Osteoblast (primary cell): Measurements from ENCODE around the gene C4orf36. TPM values are rescaled to one million over a fixed set of nuclear protein-coding genes. Genes with fewer than 3 reads are reported as not detected.

Experiments used
- DNase-seq: peaks from one replicate; pipeline ENCODE4 v3.0.0; 2011; ENCODE audit warnings: low spot score, mixed read lengths; ENCODE audit not compliant: insufficient read length; ENCODE audit errors: missing footprints
- H2AFZ ChIP-seq: 2 replicates; pipeline ENCODE4 v1.6.0; 2011; ENCODE audit warnings: mild to moderate bottlenecking, low read length
- H3K27ac ChIP-seq: 2 replicates; pipeline ENCODE4 v1.5.1; 2011; ENCODE audit warnings: mild to moderate bottlenecking, low read depth, low read length, moderate library complexity
- H3K27me3 ChIP-seq: 2 replicates; pipeline ENCODE4 v1.6.0; 2012; ENCODE audit warnings: mild to moderate bottlenecking, control low read depth, inconsistent platforms, low read length, moderate library complexity; ENCODE audit not compliant: insufficient read depth
- H3K36me3 ChIP-seq: 2 replicates; pipeline ENCODE4 v1.5.1; 2011; ENCODE audit warnings: mild to moderate bottlenecking, low read length, control low read depth, moderate library complexity; ENCODE audit not compliant: insufficient read depth
- H3K4me1 ChIP-seq: 2 replicates; pipeline ENCODE4 v1.5.1; 2011; ENCODE audit warnings: mild to moderate bottlenecking, low read length, control low read depth, moderate library complexity; ENCODE audit not compliant: insufficient read depth
- H3K4me2 ChIP-seq: 2 replicates; pipeline ENCODE4 v1.6.0; 2011; ENCODE audit warnings: mild to moderate bottlenecking, low read length; ENCODE audit not compliant: insufficient read depth
- H3K4me3 ChIP-seq: fragments of 200-600 bp; sonication (generic); 3 replicates; pipeline ENCODE4 v1.5.1; 2012; ENCODE audit warnings: mild to moderate bottlenecking, low read length, inconsistent platforms; ENCODE audit not compliant: insufficient read depth
- H3K79me2 ChIP-seq: 2 replicates; pipeline ENCODE4 v1.6.0; 2012; ENCODE audit warnings: mild to moderate bottlenecking, low read length, control low read depth, inconsistent platforms; ENCODE audit not compliant: insufficient read depth
- H3K9me3 ChIP-seq: 2 replicates; pipeline ENCODE4 v1.5.1; 2011; ENCODE audit warnings: low read depth, low read length, control low read depth
- H4K20me1 ChIP-seq: 2 replicates; pipeline ENCODE4 v1.6.0; 2012; ENCODE audit warnings: mild to moderate bottlenecking, low read length, control low read depth; ENCODE audit not compliant: insufficient read depth
- total RNA-seq: library from RNA; depleted of rRNA; stranded (reverse); fragments of >200 nt; gene quantifications from 2 replicates; pipeline ENCODE4 v1.2.3, GENCODE V29; 2012
- TF ChIP-seq, protein P1 (sequence below): IDR thresholded peaks from 2 replicates; pipeline ENCODE4 v1.5.1; 2011; ENCODE audit warnings: mild to moderate bottlenecking, low read depth, low read length, moderate library complexity; ENCODE audit errors: extremely low read depth

Gene C4orf36
- total RNA-seq, 1 donor = 0.72 TPM

DNA sequence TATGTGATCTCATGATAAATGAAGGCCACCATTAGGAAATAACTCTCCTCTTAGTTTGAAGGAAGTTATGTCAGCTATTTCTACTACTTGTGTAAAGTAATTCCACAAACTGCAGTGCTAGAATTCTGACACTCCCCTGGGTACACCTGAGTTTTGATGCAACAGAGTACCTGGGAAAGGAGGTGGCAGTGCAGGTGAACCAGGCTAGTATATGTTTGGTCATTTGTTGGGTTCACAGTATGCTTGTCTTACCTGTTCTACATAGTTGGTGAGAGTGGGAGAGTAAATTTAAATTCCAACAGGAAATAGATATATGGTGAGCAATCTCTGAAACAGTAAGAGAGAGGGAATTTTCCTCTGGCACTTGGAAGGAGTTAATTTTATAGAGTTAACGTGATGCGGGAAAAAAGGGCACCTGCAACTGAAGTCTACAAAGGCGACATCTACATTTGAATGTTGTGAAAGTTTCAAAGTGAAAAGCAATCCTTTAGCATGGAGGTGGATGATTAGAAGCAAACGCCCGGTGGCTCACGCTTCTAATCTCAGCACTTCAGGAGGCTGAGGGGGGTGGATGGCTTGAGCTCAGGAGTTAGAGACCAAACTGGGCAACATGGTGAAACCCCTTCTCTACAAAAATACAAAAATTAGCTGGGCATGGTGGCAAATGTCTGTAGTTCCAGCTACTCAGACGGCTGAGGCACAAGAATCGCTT is 34.7 kb downstream of the C4orf36 start:
- no peaks in the 10 kb centered on the region for H3K36me3 ChIP-seq
- no peak overlapping the region for H3K4me3 ChIP-seq
- no peaks in the 10 kb centered on the region for H3K9me3 ChIP-seq
- no peaks in the 10 kb centered on the region for H3K27me3 ChIP-seq
- no peak for DNase-seq
- no peak overlapping the region for H3K4me2 ChIP-seq
- no peaks in the 10 kb centered on the region for H4K20me1 ChIP-seq
- H3K27ac ChIP-seq = no peak overlapping the region
- H3K79me2 ChIP-seq = no peaks in the 10 kb centered on the region
- TF ChIP-seq, protein P1, sequence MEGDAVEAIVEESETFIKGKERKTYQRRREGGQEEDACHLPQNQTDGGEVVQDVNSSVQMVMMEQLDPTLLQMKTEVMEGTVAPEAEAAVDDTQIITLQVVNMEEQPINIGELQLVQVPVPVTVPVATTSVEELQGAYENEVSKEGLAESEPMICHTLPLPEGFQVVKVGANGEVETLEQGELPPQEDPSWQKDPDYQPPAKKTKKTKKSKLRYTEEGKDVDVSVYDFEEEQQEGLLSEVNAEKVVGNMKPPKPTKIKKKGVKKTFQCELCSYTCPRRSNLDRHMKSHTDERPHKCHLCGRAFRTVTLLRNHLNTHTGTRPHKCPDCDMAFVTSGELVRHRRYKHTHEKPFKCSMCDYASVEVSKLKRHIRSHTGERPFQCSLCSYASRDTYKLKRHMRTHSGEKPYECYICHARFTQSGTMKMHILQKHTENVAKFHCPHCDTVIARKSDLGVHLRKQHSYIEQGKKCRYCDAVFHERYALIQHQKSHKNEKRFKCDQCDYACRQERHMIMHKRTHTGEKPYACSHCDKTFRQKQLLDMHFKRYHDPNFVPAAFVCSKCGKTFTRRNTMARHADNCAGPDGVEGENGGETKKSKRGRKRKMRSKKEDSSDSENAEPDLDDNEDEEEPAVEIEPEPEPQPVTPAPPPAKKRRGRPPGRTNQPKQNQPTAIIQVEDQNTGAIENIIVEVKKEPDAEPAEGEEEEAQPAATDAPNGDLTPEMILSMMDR = no peak
- no peak overlapping the region for H2AFZ ChIP-seq
- H3K4me1 ChIP-seq = peaks cover 4% of the 10 kb centered on the region

DNA sequence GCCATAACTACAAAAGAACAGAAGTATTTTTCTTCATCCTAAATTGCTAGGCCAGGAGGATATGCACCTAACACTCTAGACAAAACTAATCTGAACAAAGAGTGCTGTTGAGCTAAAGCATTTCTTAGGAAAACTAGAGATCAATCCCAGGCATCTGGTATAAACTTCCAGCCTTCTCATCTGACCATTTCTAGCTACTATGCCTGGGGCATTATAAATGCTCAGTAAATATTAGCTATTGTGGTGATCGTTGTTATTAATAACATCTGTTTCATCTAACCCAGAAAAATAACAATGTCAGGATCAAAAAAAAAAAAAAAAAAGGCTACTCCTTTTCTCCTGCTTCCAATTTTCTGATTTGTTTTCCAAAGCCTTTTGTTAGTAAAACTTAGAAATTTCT is 35.3 kb downstream of the C4orf36 start:
- Histone ChIP-seq H3K79me2 (no peaks in the 10 kb centered on the region), H3K27ac (no peak overlapping the region), H3K4me1 (peaks cover 4% of the 10 kb centered on the region), H3K27me3 (no peaks in the 10 kb centered on the region), H2AFZ (no peak overlapping the region), H3K4me2 (no peak overlapping the region), H4K20me1 (no peaks in the 10 kb centered on the region), H3K36me3 (no peaks in the 10 kb centered on the region), H3K9me3 (no peaks in the 10 kb centered on the region), H3K4me3 (no peak overlapping the region)
- TF ChIP-seq, protein P1 = no peak
- DNase-seq = no peak

DNA sequence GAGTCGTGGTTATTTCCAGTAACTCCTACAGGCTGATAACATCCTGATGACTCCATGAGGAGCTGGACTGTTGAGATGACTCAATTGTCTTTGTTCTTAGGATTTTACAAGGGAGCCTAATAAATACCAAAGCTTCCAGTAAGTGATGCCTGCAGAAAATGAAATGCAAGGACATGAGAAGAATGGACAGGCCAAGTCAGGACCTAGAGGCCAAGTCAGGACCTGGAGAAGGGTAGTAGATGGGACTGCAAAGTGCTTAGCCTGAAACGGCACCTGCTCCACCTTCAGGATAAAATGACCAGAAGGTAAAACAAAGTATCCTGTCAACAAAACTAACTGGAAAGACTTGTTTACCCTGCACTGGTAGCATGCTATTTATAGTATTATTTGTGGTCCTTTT is 36.6 kb downstream of the C4orf36 start:
- TF ChIP-seq, protein P1 = no peak
- H3K4me2 ChIP-seq = peak overlapping the region; percentile 35
- peaks cover 4% of the 10 kb centered on the region for H3K4me1 ChIP-seq
- H3K27me3 ChIP-seq = no peaks in the 10 kb centered on the region
- no peaks in the 10 kb centered on the region for H3K36me3 ChIP-seq
- no peaks in the 10 kb centered on the region for H4K20me1 ChIP-seq
- DNase-seq = no peak
- H3K9me3 ChIP-seq = no peaks in the 10 kb centered on the region
- H3K27ac ChIP-seq = no peak overlapping the region
- H2AFZ ChIP-seq = no peak overlapping the region
- H3K4me3 ChIP-seq = no peak overlapping the region
- H3K79me2 ChIP-seq = no peaks in the 10 kb centered on the region

DNA sequence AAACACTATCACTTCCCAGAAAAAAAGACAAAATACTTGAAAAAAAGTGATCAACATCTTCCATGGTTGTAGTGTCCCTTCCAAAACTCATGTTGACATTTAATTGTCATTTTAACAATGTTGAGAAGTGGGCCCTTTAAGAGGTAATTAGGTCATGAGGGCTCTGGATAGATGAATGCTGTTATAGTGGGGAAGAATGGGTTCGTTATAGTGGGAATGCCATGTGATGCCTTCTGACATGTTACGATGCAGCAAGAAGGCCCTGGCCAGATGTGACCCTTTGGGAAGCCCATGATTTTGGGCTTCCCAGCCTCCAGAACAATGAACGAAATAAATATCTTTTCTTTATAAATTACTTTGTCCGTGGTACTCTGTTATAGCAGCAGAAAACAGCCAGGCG is 39.0 kb downstream of the C4orf36 start:
- Histone ChIP-seq H3K27me3 (no peaks in the 10 kb centered on the region), H3K4me2 (no peak overlapping the region), H3K4me1 (peaks cover 11% of the 10 kb centered on the region), H3K9me3 (no peaks in the 10 kb centered on the region), H3K79me2 (no peaks in the 10 kb centered on the region), H4K20me1 (no peaks in the 10 kb centered on the region), H3K4me3 (no peak overlapping the region), H3K27ac (no peak overlapping the region), H3K36me3 (no peaks in the 10 kb centered on the region), H2AFZ (no peak overlapping the region)
- no peak for DNase-seq
- TF ChIP-seq, protein P1 = no peak
